Activated CD4-positive, alpha-beta T cell treated with anti-CD3 and anti-CD28 coated beads for 24 hours (primary cell): ENCODE measurements around the gene KRTAP5-4.
"Not testable (repeated sequence)": the region's sequence is repeated elsewhere in the genome, so short reads cannot be mapped to it uniquely, and the experiment has no call there.

Experiments
- DNase-seq, 2 donors: peaks; one replicate each; pipeline ENCODE4 v3.0.0-alpha.2; 2020; ENCODE audit warnings: low read depth in 2 of 2

The KRTAP5-4 gene

DNA sequence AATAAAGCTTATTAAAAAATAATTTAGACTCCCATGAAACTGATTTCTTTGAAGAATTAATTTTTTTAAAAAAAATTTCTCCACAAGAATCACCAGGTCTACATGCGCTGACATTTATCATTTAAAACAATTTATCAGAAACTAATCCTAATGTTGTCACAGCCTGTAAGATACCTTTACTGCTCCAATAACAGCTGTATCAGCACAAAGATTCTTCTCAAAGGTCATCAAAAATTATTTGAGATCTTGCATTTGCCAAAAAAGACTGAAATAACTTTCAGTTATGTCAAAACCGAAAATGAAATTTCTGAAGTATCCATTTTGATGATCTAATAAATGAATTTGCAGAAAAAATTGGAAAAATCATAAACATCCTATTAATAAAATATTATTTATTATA lies 15.7 kb upstream of the KRTAP5-4 start:
- no peak for DNase-seq

DNA sequence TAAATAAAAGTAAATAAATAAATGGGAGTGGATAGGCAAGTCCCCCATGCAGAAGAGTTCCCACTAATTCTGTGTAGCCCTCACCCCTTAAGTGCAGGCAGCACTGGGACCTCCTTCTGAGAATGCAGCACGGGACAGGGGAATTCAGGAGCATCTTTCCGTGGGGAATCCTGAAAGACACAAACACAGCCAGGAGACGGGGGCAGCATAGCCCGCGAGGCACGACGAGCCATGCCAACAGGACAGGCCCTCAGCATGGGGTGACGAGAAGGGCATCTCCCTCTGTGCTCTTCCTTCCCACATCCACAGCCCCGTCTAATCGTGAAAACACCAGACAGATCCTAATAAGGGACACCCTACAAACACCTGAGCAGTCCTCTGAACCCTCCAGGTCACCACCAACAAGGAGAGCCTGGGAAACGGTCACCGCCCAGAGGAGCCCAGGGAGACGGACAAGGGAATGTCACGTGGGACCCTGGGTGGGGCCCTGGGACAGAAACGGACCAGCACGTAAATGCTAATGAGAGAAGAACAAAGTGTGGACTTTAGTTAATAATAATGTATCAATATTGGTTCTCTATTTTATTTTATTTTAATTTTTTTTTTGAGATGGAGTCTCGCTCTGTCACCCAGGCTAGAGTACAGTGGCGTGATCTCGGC lies 14.5 kb upstream of the KRTAP5-4 start:
- no peak for DNase-seq

DNA sequence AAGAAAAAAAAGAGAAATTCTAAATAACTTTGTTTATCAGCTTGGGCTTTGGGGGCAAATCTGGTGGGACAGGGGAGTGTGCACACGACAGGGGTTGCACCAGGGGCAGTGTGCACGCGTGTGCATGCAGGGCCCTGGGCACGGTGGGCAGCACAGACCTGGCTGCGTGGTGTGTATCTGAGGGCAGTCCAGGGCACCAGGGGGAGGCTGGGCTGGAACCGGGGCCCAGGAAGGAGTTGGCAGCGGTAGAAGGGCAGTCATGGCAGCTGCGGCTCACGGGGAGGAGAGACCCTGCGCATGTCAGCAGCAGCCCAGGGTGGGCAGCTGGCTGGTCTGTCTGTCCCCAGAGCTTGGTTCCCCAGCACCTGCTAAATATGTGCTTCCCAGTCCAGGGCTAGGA lies 11.9 kb upstream of the KRTAP5-4 start:
- DNase-seq, result no peak

DNA sequence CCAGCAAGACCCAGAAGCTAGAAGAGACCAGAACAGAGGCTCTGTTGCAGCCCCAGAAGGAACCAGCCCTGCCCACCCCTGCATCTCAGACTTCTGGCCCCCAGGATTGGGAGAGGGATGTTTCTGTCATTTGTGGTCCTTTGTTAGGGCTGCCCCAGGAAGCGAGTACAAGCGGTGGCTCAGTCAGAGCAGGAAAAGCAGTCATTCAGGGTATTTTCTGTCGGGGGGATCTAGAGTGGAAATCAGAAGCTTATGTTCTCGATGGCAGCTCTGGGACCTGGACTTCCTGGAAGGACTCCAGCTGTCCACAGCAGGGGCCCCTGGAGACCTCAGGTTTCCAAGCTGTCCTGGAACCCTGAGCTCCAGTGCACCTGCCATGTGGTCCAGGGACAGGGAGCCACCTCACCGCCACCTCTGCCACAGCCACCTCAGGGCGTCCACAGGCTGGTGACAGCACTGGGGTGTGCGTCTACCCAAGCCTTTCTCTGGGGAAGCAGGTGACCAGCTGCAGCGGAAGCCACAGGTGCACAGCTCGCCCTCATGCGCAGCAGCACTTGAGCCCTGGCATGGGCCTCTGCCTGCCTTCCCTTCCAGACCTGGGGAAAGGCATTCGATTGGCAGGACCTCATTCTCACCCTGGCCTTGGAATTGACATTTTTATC lies 10.2 kb upstream of the KRTAP5-4 start:
- no peak for DNase-seq

DNA sequence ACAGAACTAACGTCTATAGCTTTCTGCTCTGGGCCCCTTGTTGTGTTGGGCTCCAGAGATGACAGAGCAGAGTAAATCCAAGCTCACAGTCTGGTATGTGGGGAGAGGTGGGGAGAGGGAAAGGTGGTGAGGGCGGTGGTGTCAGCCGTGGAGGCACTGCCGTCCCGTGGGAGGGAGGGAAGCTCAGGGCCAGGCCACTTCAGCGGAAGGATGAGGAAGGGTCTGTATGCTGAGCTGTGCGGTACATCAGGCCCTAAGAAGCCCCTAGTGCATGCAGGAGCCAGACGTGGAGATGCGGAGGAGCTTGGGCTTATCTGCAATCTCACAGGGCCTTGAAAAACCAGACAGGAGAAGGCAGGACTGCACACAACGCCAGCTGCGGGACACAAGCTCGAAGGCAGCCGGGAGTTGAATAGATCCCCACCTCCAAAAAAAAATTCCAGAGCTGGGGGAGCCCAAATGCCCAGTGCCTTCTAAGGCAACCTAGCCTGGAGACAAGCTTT lies 9.2 kb upstream of the KRTAP5-4 start:
- no peak for DNase-seq

DNA sequence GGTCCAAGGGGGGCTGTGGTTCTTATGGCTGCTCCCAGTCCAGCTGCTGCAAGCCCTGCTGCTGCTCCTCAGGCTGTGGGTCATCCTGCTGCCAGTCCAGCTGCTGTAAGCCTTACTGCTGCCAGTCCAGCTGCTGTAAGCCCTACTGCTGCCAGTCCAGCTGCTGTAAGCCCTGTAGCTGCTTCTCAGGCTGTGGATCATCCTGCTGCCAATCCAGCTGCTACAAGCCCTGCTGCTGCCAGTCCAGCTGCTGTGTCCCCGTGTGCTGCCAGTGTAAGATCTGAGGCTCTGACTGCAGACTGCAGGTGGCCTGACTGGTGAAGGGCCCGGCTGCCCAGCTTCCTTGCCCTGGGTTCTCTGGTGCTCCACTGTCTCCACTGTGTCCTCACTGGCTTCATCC lies 8.3 kb upstream of the KRTAP5-4 start:
- no peak for DNase-seq

DNA sequence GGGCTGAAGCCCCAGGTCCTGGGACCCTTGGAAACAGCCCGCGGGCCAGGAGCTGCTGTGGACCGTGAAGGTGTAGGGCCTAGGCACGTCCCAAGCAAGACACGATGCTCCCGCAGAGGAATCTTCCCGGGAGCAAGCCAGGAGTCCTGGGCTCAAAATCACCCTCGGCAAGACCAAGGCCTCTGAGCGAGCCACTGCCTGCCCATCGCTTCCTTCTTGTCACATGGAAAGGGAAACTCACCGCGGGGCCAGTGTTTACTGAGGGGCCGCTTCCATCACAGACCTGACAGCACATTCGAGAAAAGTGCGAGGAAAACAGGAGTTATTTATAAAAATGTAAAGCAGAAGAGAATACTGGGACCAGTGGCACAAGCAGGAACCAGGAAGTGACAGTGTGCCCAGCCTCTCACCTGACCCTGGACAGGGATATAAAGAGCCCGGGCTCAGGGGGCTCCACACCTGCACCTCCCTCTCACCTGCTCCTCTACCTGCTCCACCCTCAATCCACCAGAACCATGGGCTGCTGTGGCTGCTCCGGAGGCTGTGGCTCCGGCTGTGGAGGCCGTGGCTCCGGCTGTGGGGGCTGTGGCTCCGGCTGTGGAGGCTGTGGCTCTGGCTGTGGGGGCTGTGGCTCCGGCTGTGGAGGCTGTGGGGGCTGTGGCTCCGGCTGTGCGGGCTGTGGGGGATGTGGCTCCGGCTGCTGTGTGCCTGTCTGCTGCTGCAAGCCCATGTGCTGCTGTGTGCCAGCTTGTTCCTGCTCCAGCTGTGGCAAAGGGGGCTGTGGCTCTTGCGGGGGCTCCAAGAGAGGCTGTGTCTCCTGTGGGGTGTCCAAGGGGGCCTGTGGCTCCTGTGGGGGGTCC lies 7.6 kb upstream of the KRTAP5-4 start, which contains the start of gene KRTAP5-5:
Gene KRTAP5-5 (plus strand): TSS at position 450 of the 860 bp plus-strand sequence. CDS start 66 bp downstream, at position 516.
- no peak for DNase-seq

DNA sequence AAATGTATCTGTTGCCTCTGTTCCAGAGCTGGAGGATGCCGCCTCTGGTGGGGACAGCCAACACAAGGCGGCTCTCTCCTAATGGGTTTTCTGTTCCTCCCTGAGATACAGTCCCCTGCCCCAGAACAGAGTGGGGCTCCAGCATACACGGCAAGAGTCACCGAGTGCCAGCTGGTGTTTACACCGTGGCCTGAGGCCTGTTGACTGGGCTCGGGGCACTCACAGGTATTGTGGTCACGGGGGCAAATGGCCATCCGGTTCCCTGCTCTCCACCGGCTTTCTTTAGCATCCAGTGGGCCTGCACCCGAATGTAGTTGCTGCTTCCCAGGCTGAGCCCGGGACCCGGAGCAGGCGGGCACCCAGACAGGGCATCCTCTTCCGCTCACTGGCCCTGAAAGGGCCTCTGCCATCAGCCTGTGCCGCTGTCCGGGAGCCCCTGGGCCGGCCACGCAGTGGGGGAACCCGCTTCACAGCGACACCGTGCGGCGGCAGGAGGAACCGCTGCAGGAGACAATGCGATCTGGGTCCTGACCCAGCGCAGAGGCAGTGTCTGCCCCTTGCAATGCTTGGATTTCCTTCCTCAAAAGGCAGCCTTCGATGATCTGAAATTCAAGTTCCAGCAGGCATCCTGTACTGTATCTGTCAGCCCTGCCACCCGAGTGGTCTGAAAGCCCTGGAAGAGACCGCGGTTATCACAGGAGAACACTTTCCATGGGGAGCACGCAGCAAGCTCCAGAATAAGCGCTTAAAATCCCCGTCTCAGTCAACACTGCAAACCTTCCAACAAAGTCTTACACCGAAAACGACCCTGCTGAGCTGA lies 6.8 kb upstream of the KRTAP5-4 start:
- DNase-seq, result peak; percentile 53 to 58

DNA sequence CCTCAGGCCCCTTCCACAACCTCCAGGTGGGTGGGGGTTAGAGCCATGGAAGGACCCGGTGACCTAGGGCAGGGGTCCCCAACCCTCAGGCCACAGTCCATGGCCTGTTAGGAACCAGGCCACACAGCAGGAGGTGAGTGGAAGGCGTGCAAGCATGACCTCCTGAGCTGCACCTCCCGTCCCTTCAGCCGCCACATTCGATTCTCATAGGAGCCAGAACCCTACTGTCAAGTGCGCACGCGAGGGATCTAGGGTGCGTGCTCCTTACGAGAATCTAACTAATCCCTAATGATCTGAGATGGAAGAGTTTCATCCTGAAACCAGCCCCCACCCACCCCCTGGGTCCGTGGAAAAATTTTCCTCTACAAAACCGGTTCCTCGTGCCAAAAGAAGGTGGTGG lies 3.6 kb upstream of the KRTAP5-4 start:
- DNase-seq, result no peak

DNA sequence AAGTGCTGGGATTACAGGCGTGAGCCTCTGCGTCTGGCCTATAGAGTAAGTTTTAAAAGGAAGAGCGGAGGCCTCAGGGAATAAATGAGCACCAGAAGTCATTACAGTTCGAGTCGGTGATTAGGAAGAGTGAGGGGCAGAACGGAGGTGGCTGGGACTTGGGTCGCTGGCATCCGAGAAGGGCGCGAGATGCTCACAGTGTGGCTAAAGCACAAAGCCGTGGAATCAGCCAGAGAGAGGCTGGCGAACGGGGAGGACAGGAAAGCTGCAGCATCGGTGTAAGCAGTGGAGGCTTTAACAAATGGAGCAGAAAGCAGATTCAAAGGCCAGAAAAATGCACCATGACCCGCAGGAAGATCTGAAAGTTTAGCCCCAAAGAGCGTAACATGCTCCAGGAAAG lies 2.7 kb upstream of the KRTAP5-4 start:
- DNase-seq, result no peak

DNA sequence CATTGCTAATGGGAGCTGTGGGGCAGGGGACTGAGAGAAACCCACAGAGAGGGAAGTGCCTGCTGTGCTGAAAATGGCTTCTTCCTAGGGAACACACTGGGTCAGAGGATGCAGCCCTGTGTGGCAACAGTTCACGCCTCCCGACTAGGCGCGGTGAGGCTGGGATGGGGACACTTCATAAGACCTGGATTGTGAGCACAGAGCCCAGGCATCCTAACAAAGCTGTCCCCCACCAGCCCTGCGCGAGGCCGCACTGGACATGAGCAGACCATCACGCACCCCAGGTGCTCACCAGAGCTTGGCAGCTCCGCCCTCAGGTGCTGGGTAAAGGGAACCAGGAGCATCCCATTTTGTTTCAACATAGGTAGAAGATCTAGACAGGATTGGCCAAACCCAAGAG lies 1.8 kb upstream of the KRTAP5-4 start:
- DNase-seq, result no peak

DNA sequence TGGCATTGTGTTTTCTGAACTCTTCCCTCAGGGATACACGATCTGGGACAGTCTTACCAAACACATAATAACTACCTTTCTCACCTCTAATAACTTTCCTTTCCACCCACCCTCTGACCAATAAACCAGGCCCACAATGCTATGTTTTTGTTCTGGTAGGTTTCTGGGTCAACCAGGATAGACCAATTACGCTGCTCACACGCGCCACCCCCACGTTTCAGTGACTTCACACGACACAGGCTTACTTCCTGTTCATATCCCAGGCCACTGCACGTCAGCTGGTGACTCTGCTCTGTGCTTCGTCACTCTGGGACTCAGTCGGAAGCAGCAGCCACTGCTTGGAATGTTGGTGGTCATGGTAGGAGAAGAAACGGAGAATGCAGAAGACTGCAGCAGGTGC lies 2.5 kb downstream of the KRTAP5-4 start:
- no peak for DNase-seq

DNA sequence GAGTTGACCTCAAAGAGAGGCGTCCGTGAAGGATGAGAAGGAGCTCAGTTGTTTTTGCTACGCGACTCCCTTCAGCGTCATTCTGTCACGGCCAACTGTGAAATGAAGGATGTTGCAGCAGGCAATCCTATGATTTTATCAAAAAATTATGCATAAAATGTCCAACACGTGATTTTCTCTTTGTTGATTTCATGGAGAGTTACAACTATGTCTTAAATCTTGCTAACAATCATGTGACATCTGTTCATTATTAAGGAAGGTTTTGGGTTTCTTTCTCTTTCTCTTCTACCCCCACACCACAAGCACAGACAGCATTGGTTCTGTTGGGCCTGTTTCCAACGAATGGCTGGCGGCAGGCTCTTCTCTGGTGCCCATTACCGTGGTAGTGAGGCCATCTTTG lies 3.7 kb downstream of the KRTAP5-4 start:
- DNase-seq, result no peak

DNA sequence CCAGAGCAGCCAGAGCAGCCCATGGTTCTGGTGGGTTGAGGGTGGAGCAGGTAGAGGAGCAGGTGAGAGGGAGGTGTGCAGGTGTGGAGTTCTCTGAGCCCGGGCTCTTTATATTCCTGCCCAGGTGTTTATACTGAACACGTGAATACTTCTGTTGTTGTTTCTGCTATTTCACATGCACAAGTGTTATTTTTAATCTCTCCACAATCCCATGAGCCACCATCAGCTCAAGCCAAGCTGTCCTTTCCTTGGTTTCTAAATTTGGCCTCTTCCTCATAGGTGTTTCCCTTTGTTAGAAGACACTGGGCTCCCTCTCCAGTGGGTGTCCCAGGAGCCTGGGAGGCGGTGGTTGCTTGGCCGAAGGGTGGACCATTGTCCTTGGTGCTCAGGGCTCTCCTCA lies 13.6 kb downstream of the KRTAP5-4 start, which contains the start of gene KRTAP5-3:
Gene KRTAP5-3 (minus strand): TSS at position 101 of the 400 bp plus-strand sequence. CDS start 78 bp downstream, at position 23.
- DNase-seq, result no peak

DNA sequence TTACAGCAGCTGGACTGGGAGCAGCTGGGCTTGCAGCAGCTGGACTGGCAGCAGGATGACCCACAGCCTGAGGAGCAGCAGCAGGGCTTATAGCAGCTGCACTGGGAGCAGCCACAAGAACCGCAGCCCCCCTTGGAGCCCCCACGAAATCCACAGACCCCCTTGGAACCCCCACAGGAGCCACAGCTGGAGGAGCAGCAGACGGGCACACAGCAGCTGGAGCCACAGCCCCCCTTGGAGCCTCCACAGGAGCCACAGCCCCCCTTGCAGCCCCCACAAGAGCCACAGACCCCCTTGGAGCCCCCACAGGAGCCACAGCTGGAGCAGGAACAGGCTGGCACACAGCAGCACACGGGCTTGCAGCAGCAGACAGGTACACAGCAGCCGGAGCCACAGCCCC lies 14.0 kb downstream of the KRTAP5-4 start:
- not testable (repeated sequence) for DNase-seq

DNA sequence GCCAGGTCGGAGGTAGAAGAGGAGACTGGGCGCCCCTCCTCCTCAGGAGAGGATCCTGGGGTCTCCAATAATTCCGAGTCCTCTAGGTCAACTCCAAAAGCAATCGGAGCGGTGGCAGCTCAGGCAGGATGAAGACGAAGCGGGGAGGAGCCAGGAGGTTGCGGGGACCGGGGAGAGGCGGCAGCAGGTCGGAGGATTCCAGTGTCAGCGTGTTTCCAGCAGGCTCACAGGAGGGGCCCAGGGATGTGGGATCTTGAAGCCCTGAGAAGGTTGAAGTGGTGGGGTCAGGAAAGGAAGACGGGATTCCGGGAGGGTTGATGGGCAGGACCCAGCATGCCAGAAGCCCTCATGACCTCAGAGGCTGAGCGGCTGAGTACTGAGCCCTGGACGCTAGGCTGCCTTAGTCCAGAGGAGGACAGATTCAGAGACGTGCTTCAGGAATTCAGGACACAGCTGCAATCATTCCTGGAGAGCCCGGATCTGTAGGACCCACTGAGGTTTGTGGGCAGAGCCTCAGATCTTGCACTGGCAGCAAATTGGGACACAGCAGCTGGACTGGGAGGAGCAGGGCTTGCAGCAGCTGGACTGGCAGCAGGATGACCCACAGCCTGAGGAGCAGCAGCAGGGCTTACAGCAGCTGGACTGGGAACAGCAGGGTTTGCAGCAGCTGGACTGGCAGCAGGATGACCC lies 14.6 kb downstream of the KRTAP5-4 start:
- DNase-seq, result not testable (repeated sequence)

DNA sequence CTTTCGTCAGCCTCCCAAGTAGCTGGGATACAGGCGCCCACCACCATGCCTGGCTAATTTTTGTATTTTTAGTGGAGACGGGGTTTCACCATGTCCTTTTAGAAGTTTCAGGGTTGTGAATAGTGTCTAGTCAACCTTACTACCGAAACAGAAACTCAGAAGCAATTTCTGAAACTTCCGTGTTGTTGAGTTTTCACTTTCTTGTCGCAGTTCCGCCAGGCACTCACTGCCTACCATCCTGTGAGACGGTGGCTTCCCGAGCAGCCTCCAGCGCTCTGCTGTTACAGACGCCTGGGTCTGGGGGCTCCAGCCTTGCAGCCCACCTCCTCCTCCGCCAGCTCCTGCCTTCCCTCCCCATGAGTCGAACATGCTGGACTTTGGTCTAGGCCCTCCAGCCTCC lies 16.0 kb downstream of the KRTAP5-4 start:
- DNase-seq, result peak in 1 of 2 donors; percentile 7

DNA sequence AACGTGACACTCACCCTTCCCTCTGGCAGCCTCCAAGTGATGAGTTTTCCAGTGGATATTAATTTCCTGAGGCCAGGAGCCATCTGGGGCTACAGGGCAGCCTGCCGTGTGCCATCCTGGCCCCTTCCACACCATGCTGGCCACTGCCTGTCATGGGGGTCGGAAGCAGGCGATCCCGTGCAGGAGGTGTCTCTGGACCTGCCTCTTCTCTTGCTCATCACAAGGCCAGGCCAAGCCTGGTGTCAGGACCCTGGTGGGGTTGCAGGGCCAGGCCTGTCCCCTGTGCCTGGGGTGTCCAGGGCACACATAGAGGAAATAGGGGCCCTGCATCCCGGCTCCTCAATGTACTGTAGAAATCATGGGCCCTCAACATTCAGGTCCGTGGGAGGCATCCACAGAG lies 17.2 kb downstream of the KRTAP5-4 start:
- no peak for DNase-seq

DNA sequence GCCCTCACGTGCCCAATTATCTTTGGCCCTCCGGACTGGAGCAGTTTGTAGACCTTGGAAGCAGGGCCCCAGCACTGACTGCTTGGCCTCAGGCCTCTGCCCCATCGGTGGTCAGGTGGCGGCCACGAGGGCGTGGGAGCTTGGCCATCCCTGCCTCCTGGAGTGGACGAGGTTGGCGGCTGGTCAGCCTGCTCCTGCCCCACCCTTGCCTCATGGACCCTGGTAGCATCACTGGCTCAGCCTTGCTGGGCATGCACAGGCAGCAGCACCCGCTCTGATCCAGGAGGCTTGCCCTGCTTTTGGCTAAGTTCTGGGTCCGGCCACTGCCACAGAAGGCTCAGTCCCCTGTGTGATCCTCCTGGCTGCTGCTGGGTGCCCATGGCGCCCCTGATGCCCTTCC lies 17.8 kb downstream of the KRTAP5-4 start:
- no peak for DNase-seq

DNA sequence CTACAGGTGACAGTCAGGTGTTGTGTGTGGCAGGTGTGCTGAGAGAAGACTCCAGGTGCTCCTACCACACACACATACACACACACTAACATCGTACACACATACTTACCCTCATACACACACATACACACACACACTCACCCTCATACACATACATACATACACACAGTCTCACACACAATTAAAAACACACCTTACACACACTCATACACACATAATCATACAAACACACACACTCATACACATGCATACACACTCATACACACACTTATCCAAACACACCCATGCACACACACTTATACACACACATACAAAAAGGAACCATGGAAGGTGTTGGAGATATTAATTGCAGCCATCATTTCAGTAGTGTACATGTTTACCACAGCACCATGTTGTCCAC lies 18.3 kb downstream of the KRTAP5-4 start:
- DNase-seq, result no peak

DNA sequence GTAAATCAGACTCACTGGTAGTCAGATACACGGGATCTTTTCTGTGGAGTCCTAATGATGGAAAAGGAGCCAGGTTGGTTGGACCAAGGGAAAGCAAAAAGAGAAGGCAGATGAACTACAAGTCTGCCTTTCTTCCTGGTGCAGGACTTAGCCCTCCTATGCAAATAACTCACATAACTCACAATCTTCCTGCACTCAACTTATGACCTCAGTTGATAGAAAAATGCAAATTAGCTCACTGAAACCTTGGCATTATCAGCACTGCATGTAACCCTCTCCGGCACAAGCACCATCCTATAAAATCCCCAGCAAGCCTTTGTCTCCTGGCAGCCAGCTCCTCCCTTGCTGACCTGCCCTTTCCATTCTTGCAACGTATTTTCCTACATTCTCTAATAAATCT lies 20.3 kb downstream of the KRTAP5-4 start:
- not testable (repeated sequence) for DNase-seq
